HepG2 (cell line): ENCODE data around the gene ENO1. TPM values are rescaled to one million over a fixed set of nuclear protein-coding genes. Genes with fewer than 3 reads are reported as not detected.

Source experiments
- ATAC-seq: fragments of 200-7000 bp; cut with Tn5 transposase; 3 replicates; pipeline ENCODE4 v1.9.1; 2020; ENCODE audit warnings: mild to moderate bottlenecking, moderate library complexity
- BruUV-seq: library from RNA; stranded (reverse); fragments of 400-500 nt; replicated peaks from 2 replicates; lab custom pipeline; 2021; lab: Mats Ljungman, UMichigan
- CTCF ChIA-PET: fragments of 300-600 bp; formaldehyde crosslinking; extraction: SDS; loops from one replicate; lab custom pipeline; 2021; ENCODE audit warnings: low total read pairs, inconsistent platforms, low intra/inter-chr PET ratio; lab: Yijun Ruan, JAX
- POLR2A ChIA-PET: fragments of 350-600 bp; sonication (Branson Sonifier 250); formaldehyde crosslinking; loops from one replicate; lab custom pipeline; 2020; ENCODE audit warnings: antibody characterized with exemption, inconsistent platforms; lab: Yijun Ruan, JAX
- DNase-seq: peaks from one replicate; pipeline ENCODE4 v3.0.0-alpha.2; 2015; ENCODE audit warnings: low spot score
- FAIRE-seq: peaks from 3 replicates; lab custom pipeline; 2011; peaks lifted over from hg19 to GRCh38; lab: Jason Lieb, UNC
- H2AFZ ChIP-seq: one replicate; pipeline ENCODE4 v1.6.1; 2011; ENCODE audit warnings: low read length, inconsistent platforms
- H3K27ac ChIP-seq: fragments of 300-600 bp; 3 replicates; pipeline ENCODE4 v1.8.0; 2011; ENCODE audit warnings: mixed run types, mild to moderate bottlenecking, mixed read lengths, low read length, inconsistent platforms; ENCODE audit not compliant: insufficient read depth; ENCODE audit errors: extremely low read length
- H3K27me3 ChIP-seq, 2 experiments: fragments of 200-600 bp in 1 of 2; 2 replicates in 1 of 2; 3 replicates in 1 of 2; pipeline versions ENCODE4 v1.6.0 to v1.8.0; 2011; ENCODE audit warnings: low read length in 2 of 2, mild to moderate bottlenecking in 2 of 2, moderate library complexity in 2 of 2, inconsistent platforms in 1 of 2; ENCODE audit not compliant: insufficient read depth in 2 of 2, control insufficient read depth in 1 of 2
- H3K36me3 ChIP-seq, 2 experiments: fragments of 200-600 bp in 1 of 2; replicated peaks in 1 of 2; 2 replicates in 1 of 2; 3 replicates in 1 of 2; pipeline versions ENCODE4 v1.5.1 to v1.8.0; 2011; ENCODE audit warnings: low read length in 2 of 2, inconsistent platforms in 1 of 2; ENCODE audit not compliant: insufficient read depth in 2 of 2, control insufficient read depth in 1 of 2
- H3K4me1 ChIP-seq: 2 replicates; pipeline ENCODE4 v1.5.1; 2012; ENCODE audit warnings: low read length, inconsistent platforms; ENCODE audit not compliant: insufficient read depth
- H3K4me2 ChIP-seq: 2 replicates; pipeline ENCODE4 v1.6.0; 2011; ENCODE audit warnings: low read depth, low read length, inconsistent platforms
- H3K4me3 ChIP-seq, 3 experiments: fragments of 200-600 bp in 1 of 3; sonication (generic), shearing (Covaris generic) in 1 of 3; replicated peaks in 1 of 3; 2 replicates each; pipeline ENCODE4 v1.5.1; 2011 to 2016; ENCODE audit warnings: low read length in 3 of 3, inconsistent platforms in 2 of 3, low read depth in 2 of 3, mild to moderate bottlenecking in 2 of 3, control low read depth in 1 of 3, mixed read lengths in 1 of 3; ENCODE audit not compliant: insufficient read depth in 1 of 3
- H3K79me2 ChIP-seq: one replicate; pipeline ENCODE4 v1.6.1; 2011; ENCODE audit warnings: low read length, inconsistent platforms; ENCODE audit not compliant: insufficient read depth
- H3K9ac ChIP-seq: 2 replicates; pipeline ENCODE4 v1.6.0; 2011; ENCODE audit warnings: mild to moderate bottlenecking, low read depth, low read length, inconsistent platforms; ENCODE audit not compliant: insufficient read depth
- H3K9me3 ChIP-seq: 2 replicates; pipeline ENCODE4 v1.5.1; 2012; ENCODE audit warnings: mild to moderate bottlenecking, low read length
- H4K20me1 ChIP-seq: 2 replicates; pipeline ENCODE4 v1.6.0; 2011; ENCODE audit warnings: inconsistent platforms, mild to moderate bottlenecking, low read length, moderate library complexity; ENCODE audit not compliant: insufficient read depth
- MAFK ChIP-seq, 2 experiments: IDR thresholded peaks in 1 of 2; conservative IDR thresholded peaks in 1 of 2; 2 replicates each; pipeline ENCODE4 v1.6.1; 2011; ENCODE audit warnings: improper control_type of control experiment in 2 of 2, low read length in 2 of 2
- MLXIP ChIP-seq: sonication (generic); formaldehyde crosslinking; IDR thresholded peaks from 2 replicates; pipeline ENCODE4 v1.9.0; 2021; ENCODE audit warnings: missing genetic modification reagents, borderline replicate concordance
- SP5 ChIP-seq: IDR thresholded peaks from 2 replicates; pipeline ENCODE4 v1.6.1; 2016; ENCODE audit warnings: low read depth, borderline replicate concordance
- ZC3H4 ChIP-seq: sonication (generic); formaldehyde crosslinking; IDR thresholded peaks from 2 replicates; pipeline ENCODE4 v1.4.0; 2020; ENCODE audit warnings: missing genetic modification reagents, borderline replicate concordance
- ZNF510 ChIP-seq: sonication (generic); formaldehyde crosslinking; IDR thresholded peaks from 2 replicates; pipeline ENCODE4 v1.4.0; 2020; ENCODE audit warnings: low read depth, mild to moderate bottlenecking, missing genetic modification reagents
- ZNF512 ChIP-seq: sonication (generic); formaldehyde crosslinking; IDR thresholded peaks from 2 replicates; pipeline ENCODE4 v1.4.0; 2020; ENCODE audit warnings: mild to moderate bottlenecking, missing genetic modification reagents
- ZNF589 ChIP-seq: sonication (generic); formaldehyde crosslinking; conservative IDR thresholded peaks from 2 replicates; pipeline ENCODE4 v1.8.0; 2022; ENCODE audit warnings: mild to moderate bottlenecking, moderate library complexity, missing genetic modification reagents
- ZNF781 ChIP-seq: sonication (generic); formaldehyde crosslinking; IDR thresholded peaks from 2 replicates; pipeline ENCODE4 v1.5.1; 2020; ENCODE audit warnings: borderline replicate concordance, mild to moderate bottlenecking, missing genetic modification reagents; ENCODE audit errors: not compliant biosample characterization
- WGBS: methylation state at CpG from one replicate; pipeline ENCODE4 v1.1.6; 2017; ENCODE audit warnings: low lambda C conversion rate; 5-methylcytosine and 5-hydroxymethylcytosine counted together
- in situ Hi-C: cut with HindIII; loops from 2 replicates; pipeline ENCODE4 v1.10.0; 2017; ENCODE audit warnings: low pct_unique_long_range_greater_than_20kb; ENCODE audit not compliant: extremely low pct_ligation_motif_present
- intact Hi-C: fragments of 100-400 bp; cut with micrococcal nuclease; formaldehyde crosslinking; loops from one replicate; pipeline ENCODE4 v1.10.0; 2022; ENCODE audit not compliant: unreplicated experiment
- polyA plus RNA-seq, 8 experiments: library from polyadenylated mRNA; depleted of rRNA in 3 of 8; stranded (reverse) in 7 of 8; unstranded in 1 of 8; fragments of >200 nt; fragmentation: Illumina TruSeq in 4 of 8; extraction: Trizol in 4 of 8; gene quantifications; 2 replicates each; pipeline versions ENCODE4 v1.2.1 to v1.2.3, GENCODE V29; 2011 to 2016; ENCODE audit warnings: low read depth in 4 of 8, missing spikeins in 1 of 8, mixed read lengths in 1 of 8; ENCODE audit not compliant: insufficient read depth in 1 of 8
- total RNA-seq, 5 experiments: library from RNA; depleted of rRNA; stranded (reverse); fragments of >200 nt; fragmentation: Illumina TruSeq; extraction: Trizol; gene quantifications; 2 replicates each; pipeline ENCODE4 v1.2.3, GENCODE V29; 2016; ENCODE audit warnings: low read depth in 1 of 5
- TF ChIP-seq, protein P1 (sequence below), 2 experiments: sonication (generic) in 1 of 2; formaldehyde crosslinking in 1 of 2; IDR thresholded peaks; 2 replicates each; pipeline versions ENCODE4 v1.5.1 to v1.6.1; 2011 to 2020; ENCODE audit warnings: borderline replicate concordance in 1 of 2, low read depth in 1 of 2, low read length in 1 of 2, mild to moderate bottlenecking in 1 of 2, missing genetic modification reagents in 1 of 2, moderate library complexity in 1 of 2

ENO1 gene
- total and polyA plus RNA-seq, 2 of the 13 experiments (the other 11 are each of a cell fraction or from before 2014, with no cell fraction given): 1,559 to 3,103 TPM

DNA sequence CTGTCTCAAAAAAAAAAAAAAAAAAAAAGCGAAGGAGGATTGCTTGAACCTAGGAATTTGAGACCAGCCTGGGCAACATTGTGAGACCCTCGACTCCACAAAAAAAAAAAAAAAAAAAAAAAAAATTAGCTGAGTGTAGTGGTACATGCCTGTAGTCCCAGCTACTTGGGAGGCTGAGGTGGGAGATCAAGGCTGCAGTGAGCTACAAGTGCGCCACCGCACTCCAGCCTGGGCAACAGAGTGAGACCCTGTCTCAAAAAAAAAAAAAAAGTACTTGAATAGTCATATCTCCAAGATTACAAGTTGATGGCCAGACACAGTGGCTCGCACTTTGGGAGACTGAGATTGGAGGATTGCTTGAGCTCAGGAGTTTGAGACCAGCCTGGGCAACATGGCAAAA is 27.4 kb downstream of the ENO1 start (continued):
- no peak for TF ChIP-seq ZNF512
- TF ChIP-seq ZNF781 (CRISPR knock-in tag): no peak
- TF ChIP-seq ZNF589 (CRISPR knock-in tag): no peak

- 19% methylated on average over 16 of the region's 19 CpGs for whole genome bisulfite sequencing
- no TSS peak for BruUV-seq
- H2AFZ ChIP-seq: no peak overlapping the region
- ChIA-PET CTCF (interaction anchor here (0.8 to 1.4 kb wide), 5 partner anchors 17 to 288 kb away, joined by 3 to 9 read pairs (median 4); no protein-coding TSS in a partner anchor), POLR2A (interaction anchor here (0.6 to 1.9 kb wide), 16 partner anchors 9 to 285 kb away, joined by 3 to 19 read pairs (median 4); partner anchors contain the start of gene RERE)
- intact Hi-C loops: loop anchor here (5.0 kb wide), 1 partner anchor 287 kb away; no protein-coding TSS in a partner anchor
- H3K4me2 ChIP-seq: peak overlapping the region; percentile 86
- H3K27me3 ChIP-seq: no peaks in the 10 kb centered on the region
- H3K79me2 ChIP-seq: no peaks in the 10 kb centered on the region
- peak overlapping the region; percentile 6 to 58 (median 31); a peak in 5 of 6 replicates for H3K4me3 ChIP-seq
- no peaks in the 10 kb centered on the region for H4K20me1 ChIP-seq
- peak; percentile 88 for DNase-seq
- no peaks in the 10 kb centered on the region for H3K9me3 ChIP-seq
- H3K4me1 ChIP-seq: peaks cover 67% of the 10 kb centered on the region
- peak overlapping the region; percentile 39 for H3K27ac ChIP-seq
- no peaks in the 10 kb centered on the region for H3K36me3 ChIP-seq
- peak; percentile 72 for FAIRE-seq
- peak; percentile 91 for ATAC-seq
- in situ Hi-C loops: loop anchor here (25.0 kb wide), 1 partner anchor 287 kb away; no protein-coding TSS in a partner anchor
- no peak overlapping the region for H3K9ac ChIP-seq
- no peak for TF ChIP-seq ZC3H4
- TF ChIP-seq SP5 (CRISPR knock-in tag): no peak
- no peak for TF ChIP-seq MAFK (conservative IDR thresholded peaks at IDR 0.05 in 1 of 2, IDR thresholded peaks at IDR 0.05 in 1 of 2; ENCODE audit: low read length in 2 of 2)
- TF ChIP-seq, protein P1, sequence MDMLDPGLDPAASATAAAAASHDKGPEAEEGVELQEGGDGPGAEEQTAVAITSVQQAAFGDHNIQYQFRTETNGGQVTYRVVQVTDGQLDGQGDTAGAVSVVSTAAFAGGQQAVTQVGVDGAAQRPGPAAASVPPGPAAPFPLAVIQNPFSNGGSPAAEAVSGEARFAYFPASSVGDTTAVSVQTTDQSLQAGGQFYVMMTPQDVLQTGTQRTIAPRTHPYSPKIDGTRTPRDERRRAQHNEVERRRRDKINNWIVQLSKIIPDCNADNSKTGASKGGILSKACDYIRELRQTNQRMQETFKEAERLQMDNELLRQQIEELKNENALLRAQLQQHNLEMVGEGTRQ (IDR thresholded peaks at IDR 0.05; ENCODE audit: low read depth, low read length): no peak
- TF ChIP-seq, protein P1 (CRISPR knock-in tag; IDR thresholded peaks at IDR 0.05; ENCODE audit: borderline replicate concordance): no peak
- no peak for TF ChIP-seq MLXIP (CRISPR knock-in tag)
- TF ChIP-seq ZNF510: no peak
Measured at GRCh38 chr1:8848663-8849386, 29.7 kb downstream of the ENO1 start.
